ENCODE results near the gene PFN3.

PFN3 gene

GRCh38 chr5:177437623-177438022 is 37.2 kb upstream of the PFN3 start:
- DNase-seq: no peak

- no peak for DNase-seq
Measured at GRCh38 chr5:177435847-177436536, 35.5 kb upstream of the PFN3 start.

- DNase-seq: no peak
Measured at GRCh38 chr5:177434942-177435738, 34.7 kb upstream of the PFN3 start.

GRCh38 chr5:177434437-177434836 is 34.0 kb upstream of the PFN3 start:
- no peak for DNase-seq

GRCh38 chr5:177433658-177434217 is 33.3 kb upstream of the PFN3 start:
- no peak for DNase-seq

GRCh38 chr5:177432839-177433657 is 32.6 kb upstream of the PFN3 start:
- no peak for DNase-seq

GRCh38 chr5:177432143-177432838 is 31.8 kb upstream of the PFN3 start:
- DNase-seq: no peak

- no peak for DNase-seq
Measured at GRCh38 chr5:177431317-177432142, 31.1 kb upstream of the PFN3 start.

- DNase-seq: no peak
Measured at GRCh38 chr5:177430972-177431316, 30.5 kb upstream of the PFN3 start.

GRCh38 chr5:177430140-177430951 is 29.9 kb upstream of the PFN3 start:
- no peak for DNase-seq

GRCh38 chr5:177429248-177430040 is 29.0 kb upstream of the PFN3 start:
- no peak for DNase-seq

- no peak for DNase-seq
Measured at GRCh38 chr5:177428574-177429217, 28.2 kb upstream of the PFN3 start.

- DNase-seq: no peak
Measured at GRCh38 chr5:177427919-177428573, 27.6 kb upstream of the PFN3 start.

- no peak for DNase-seq
Measured at GRCh38 chr5:177427211-177427822, 26.9 kb upstream of the PFN3 start.

- no peak for DNase-seq
Measured at GRCh38 chr5:177426566-177427210, 26.2 kb upstream of the PFN3 start, which contains the start of gene GRK6. Gene GRK6, plus strand, starts transcription at chr5:177426676. Its CDS starts 170 bp downstream, at chr5:177426846.

- peak; percentile 97 for DNase-seq
Measured at GRCh38 chr5:177425801-177426565, 25.5 kb upstream of the PFN3 start.
